H9 (cell line): Measurements from ENCODE around the gene MAML3. TPM values are rescaled to one million over a fixed set of nuclear protein-coding genes. Genes with fewer than 3 reads are reported as not detected.

Experiments used
- DNase-seq: peaks from one replicate; pipeline ENCODE4 v3.0.0-alpha.2; 2017
- H2AFZ ChIP-seq: one replicate; pipeline ENCODE4 v1.6.1; 2013; ENCODE audit warnings: mild to moderate bottlenecking, low read length, control low read depth, moderate library complexity
- H2AK5ac ChIP-seq: 2 replicates; pipeline ENCODE4 v1.6.1; 2013; ENCODE audit warnings: low read length, control low read depth, mixed read lengths; ENCODE audit not compliant: insufficient read length
- H2BK120ac ChIP-seq: one replicate; pipeline ENCODE4 v1.6.1; 2013; ENCODE audit warnings: low read depth, mild to moderate bottlenecking, low read length, control low read depth, inconsistent platforms; ENCODE audit not compliant: poor library complexity, severe bottlenecking
- H2BK12ac ChIP-seq: 2 replicates; pipeline ENCODE4 v1.6.1; 2013; ENCODE audit warnings: low read length, control low read depth, mixed read lengths, low read depth; ENCODE audit not compliant: insufficient read length
- H2BK15ac ChIP-seq: 2 replicates; pipeline ENCODE4 v1.6.1; 2013; ENCODE audit warnings: low read depth, low read length, control low read depth
- H2BK20ac ChIP-seq: one replicate; pipeline ENCODE4 v1.6.1; 2013; ENCODE audit warnings: low read depth, mild to moderate bottlenecking, low read length, control low read depth, inconsistent platforms; ENCODE audit not compliant: poor library complexity, severe bottlenecking
- H2BK5ac ChIP-seq: 2 replicates; pipeline ENCODE4 v1.6.1; 2013; ENCODE audit warnings: low read length, control low read depth, mixed read lengths; ENCODE audit not compliant: insufficient read length
- H3K14ac ChIP-seq: 2 replicates; pipeline ENCODE4 v1.6.1; 2013; ENCODE audit warnings: low read length, control low read depth; ENCODE audit not compliant: insufficient read depth
- H3K18ac ChIP-seq: 2 replicates; pipeline ENCODE4 v1.6.1; 2013; ENCODE audit warnings: low read depth, mild to moderate bottlenecking, mixed read lengths, low read length, control low read depth; ENCODE audit not compliant: insufficient read length
- H3K23ac ChIP-seq: 2 replicates; pipeline ENCODE4 v1.6.1; 2013; ENCODE audit warnings: low read length, control low read depth, mixed read lengths, low read depth; ENCODE audit not compliant: insufficient read length
- H3K23me2 ChIP-seq: 2 replicates; pipeline ENCODE4 v1.6.1; 2013; ENCODE audit warnings: low read depth, mild to moderate bottlenecking, mixed read lengths, low read length, control low read depth; ENCODE audit not compliant: insufficient read length, poor library complexity, severe bottlenecking
- H3K27ac ChIP-seq: 2 replicates; pipeline ENCODE4 v1.5.1; 2013; ENCODE audit warnings: low read length, control low read depth, mixed read lengths, low read depth; ENCODE audit not compliant: insufficient read length
- H3K27me3 ChIP-seq: 2 replicates; pipeline ENCODE4 v1.6.1; 2013; ENCODE audit warnings: low read length, control low read depth, inconsistent platforms; ENCODE audit not compliant: insufficient read depth
- H3K4ac ChIP-seq: 2 replicates; pipeline ENCODE4 v1.6.1; 2013; ENCODE audit warnings: low read depth, mild to moderate bottlenecking, control low read depth, inconsistent platforms, low read length, moderate library complexity
- H3K4me1 ChIP-seq: 2 replicates; pipeline ENCODE4 v1.6.1; 2013; ENCODE audit warnings: low read length, control low read depth, inconsistent platforms; ENCODE audit not compliant: insufficient read depth
- H3K4me2 ChIP-seq: 2 replicates; pipeline ENCODE4 v1.6.1; 2013; ENCODE audit warnings: low read length, control low read depth, mixed read lengths; ENCODE audit not compliant: insufficient read length, insufficient read depth
- H3K56ac ChIP-seq: 2 replicates; pipeline ENCODE4 v1.6.1; 2013; ENCODE audit warnings: low read depth, mild to moderate bottlenecking, mixed read lengths, low read length, control low read depth; ENCODE audit not compliant: insufficient read length
- H3K79me1 ChIP-seq: 2 replicates; pipeline ENCODE4 v1.6.1; 2013; ENCODE audit warnings: low read depth, mild to moderate bottlenecking, moderate library complexity, low read length, control low read depth, inconsistent platforms; ENCODE audit not compliant: insufficient read depth, poor library complexity, severe bottlenecking
- H3K79me2 ChIP-seq: 2 replicates; pipeline ENCODE4 v1.6.1; 2013; ENCODE audit warnings: low read length, control low read depth, inconsistent platforms; ENCODE audit not compliant: insufficient read depth
- H3K9ac ChIP-seq: 2 replicates; pipeline ENCODE4 v1.6.1; 2013; ENCODE audit warnings: low read length, control low read depth, mixed read lengths; ENCODE audit not compliant: insufficient read length; ENCODE audit errors: extremely low read depth
- H3K9me3 ChIP-seq: one replicate; pipeline ENCODE4 v1.6.1; 2013; ENCODE audit warnings: low read depth, low read length, inconsistent platforms; ENCODE audit not compliant: control insufficient read depth
- H3T11ph ChIP-seq: one replicate; pipeline ENCODE4 v1.6.1; 2013; ENCODE audit warnings: mild to moderate bottlenecking, low read length, control low read depth, inconsistent platforms
- H4K20me1 ChIP-seq: one replicate; pipeline ENCODE4 v1.6.1; 2013; ENCODE audit not compliant: control insufficient read depth, insufficient read length, insufficient read depth
- H4K5ac ChIP-seq: 2 replicates; pipeline ENCODE4 v1.6.1; 2013; ENCODE audit warnings: low read depth, mild to moderate bottlenecking, mixed read lengths, low read length, control low read depth; ENCODE audit not compliant: insufficient read length
- H4K8ac ChIP-seq: replicated peaks from 2 replicates; pipeline ENCODE4 v1.6.1; 2013; ENCODE audit warnings: low read length, control low read depth, mixed read lengths, low read depth; ENCODE audit not compliant: insufficient read length
- H4K91ac ChIP-seq: 2 replicates; pipeline ENCODE4 v1.6.1; 2013; ENCODE audit warnings: low read depth, mild to moderate bottlenecking, moderate library complexity, mixed read lengths, low read length, control low read depth; ENCODE audit not compliant: insufficient read length
- H3K27ac Mint-ChIP-seq, 3 experiments: 2 replicates in 2 of 3; 3 replicates in 1 of 3; pipeline ENCODE4 v1.8.0; 2020 to 2021; ENCODE audit warnings: mixed read lengths in 3 of 3, mild to moderate bottlenecking in 1 of 3, moderate library complexity in 1 of 3
- H3K27me3 Mint-ChIP-seq: 2 replicates; pipeline ENCODE4 v1.8.0; 2021; ENCODE audit warnings: low read depth, mild to moderate bottlenecking, moderate library complexity, mixed read lengths
- H3K36me3 Mint-ChIP-seq, 3 experiments: 2 replicates in 2 of 3; 3 replicates in 1 of 3; pipeline ENCODE4 v1.8.0; 2020 to 2021; ENCODE audit warnings: low read depth in 3 of 3, mixed read lengths in 3 of 3; ENCODE audit not compliant: insufficient read depth in 1 of 3
- H3K4me1 Mint-ChIP-seq, 2 experiments: 2 replicates each; pipeline ENCODE4 v1.8.0; 2020; ENCODE audit warnings: mixed read lengths in 2 of 2
- H3K4me3 Mint-ChIP-seq, 2 experiments: 2 replicates in 1 of 2; 3 replicates in 1 of 2; pipeline ENCODE4 v1.8.0; 2020 to 2021; ENCODE audit warnings: mild to moderate bottlenecking in 2 of 2, mixed read lengths in 2 of 2, moderate library complexity in 1 of 2
- H3K9me3 Mint-ChIP-seq, 2 experiments: 2 replicates in 1 of 2; 3 replicates in 1 of 2; pipeline ENCODE4 v1.8.0; 2020; ENCODE audit warnings: mild to moderate bottlenecking in 2 of 2, mixed read lengths in 2 of 2, moderate library complexity in 1 of 2
- WGBS: extraction: QIAGEN DNeasy Blood & Tissue Kit; methylation state at CpG from one replicate; pipeline ENCODE4 v1.1.7; 2013; ENCODE audit warnings: missing lambda C conversion rate, low lambda C conversion rate, mixed read lengths; ENCODE audit not compliant: insufficient read length; ENCODE audit errors: extremely low coverage; 5-methylcytosine and 5-hydroxymethylcytosine counted together
- total RNA-seq: library from RNA; stranded (reverse); gene quantifications from 2 replicates; pipeline ENCODE4 v1.2.1, GENCODE V29; 2021
- TF ChIP-seq, protein P1 (sequence below): fragments of 200-600 bp; sonication (generic); conservative IDR thresholded peaks from 3 replicates; pipeline ENCODE4 v1.8.0; 2021; ENCODE audit warnings: antibody characterized with exemption, mild to moderate bottlenecking

MAML3 gene
- total RNA-seq, 1 experiment from 2014 or later = 3.9 TPM

DNA sequence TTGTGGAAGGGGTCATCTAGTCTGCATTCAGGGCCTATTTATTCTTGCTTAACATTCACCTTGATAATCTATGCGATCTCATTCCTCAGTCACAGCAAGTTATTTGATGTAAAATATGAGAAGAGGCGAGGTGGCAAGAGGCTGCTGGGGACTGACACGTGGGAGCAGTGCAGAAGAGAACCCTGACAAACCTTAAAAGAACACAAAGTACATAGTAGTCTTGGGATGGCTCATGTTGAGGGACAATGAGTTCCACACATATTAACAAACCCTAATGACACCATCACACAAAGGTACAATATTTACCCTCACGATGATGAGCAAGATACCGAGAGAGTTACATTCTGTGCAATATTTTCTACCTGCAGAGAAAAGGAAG, 57.5 kb downstream of the MAML3 start:
- H4K8ac ChIP-seq = no peak overlapping the region
- no peaks in the 10 kb centered on the region for H3K79me1 ChIP-seq
- no CpG with 5 or more reads among the region's 5 CpGs for WGBS
- no peak overlapping the region for H3K56ac ChIP-seq
- no peak overlapping the region for H2BK15ac ChIP-seq
- no peaks in the 10 kb centered on the region for H3K9me3 ChIP-seq
- no peak overlapping the region for H3K18ac ChIP-seq
- H3K4me2 ChIP-seq = no peak overlapping the region
- Mint-ChIP-seq H3K27me3 (no peaks in the 10 kb centered on the region; the same call in 1 of the 2 replicates), H3K36me3 (no peaks in the 10 kb centered on the region), H3K4me3 (no peak overlapping the region), H3K4me1 (peaks cover 37 to 47% of the 10 kb centered on the region in 2 experiments), H3K9me3 (no peaks in the 10 kb centered on the region), H3K27ac (no peak overlapping the region)
- H2BK120ac ChIP-seq = no peak overlapping the region
- no peak overlapping the region for H2BK5ac ChIP-seq
- H3K23me2 ChIP-seq = no peaks in the 10 kb centered on the region
- H4K20me1 ChIP-seq = no peaks in the 10 kb centered on the region
- no peak overlapping the region for H3K14ac ChIP-seq
- H2AK5ac ChIP-seq = no peak overlapping the region
- no peak overlapping the region for H2BK12ac ChIP-seq
- no peak overlapping the region for H4K91ac ChIP-seq
- no peak overlapping the region for H2BK20ac ChIP-seq
- TF ChIP-seq, protein P1, sequence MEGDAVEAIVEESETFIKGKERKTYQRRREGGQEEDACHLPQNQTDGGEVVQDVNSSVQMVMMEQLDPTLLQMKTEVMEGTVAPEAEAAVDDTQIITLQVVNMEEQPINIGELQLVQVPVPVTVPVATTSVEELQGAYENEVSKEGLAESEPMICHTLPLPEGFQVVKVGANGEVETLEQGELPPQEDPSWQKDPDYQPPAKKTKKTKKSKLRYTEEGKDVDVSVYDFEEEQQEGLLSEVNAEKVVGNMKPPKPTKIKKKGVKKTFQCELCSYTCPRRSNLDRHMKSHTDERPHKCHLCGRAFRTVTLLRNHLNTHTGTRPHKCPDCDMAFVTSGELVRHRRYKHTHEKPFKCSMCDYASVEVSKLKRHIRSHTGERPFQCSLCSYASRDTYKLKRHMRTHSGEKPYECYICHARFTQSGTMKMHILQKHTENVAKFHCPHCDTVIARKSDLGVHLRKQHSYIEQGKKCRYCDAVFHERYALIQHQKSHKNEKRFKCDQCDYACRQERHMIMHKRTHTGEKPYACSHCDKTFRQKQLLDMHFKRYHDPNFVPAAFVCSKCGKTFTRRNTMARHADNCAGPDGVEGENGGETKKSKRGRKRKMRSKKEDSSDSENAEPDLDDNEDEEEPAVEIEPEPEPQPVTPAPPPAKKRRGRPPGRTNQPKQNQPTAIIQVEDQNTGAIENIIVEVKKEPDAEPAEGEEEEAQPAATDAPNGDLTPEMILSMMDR = no peak
- H3T11ph ChIP-seq = no peak overlapping the region
- no peak overlapping the region for H2AFZ ChIP-seq
- no peak overlapping the region for H3K27ac ChIP-seq
- no peaks in the 10 kb centered on the region for H3K79me2 ChIP-seq
- DNase-seq = no peak
- no peak overlapping the region for H3K9ac ChIP-seq
- no peak overlapping the region for H3K23ac ChIP-seq
- no peaks in the 10 kb centered on the region for H3K27me3 ChIP-seq
- H3K4me1 ChIP-seq = peaks cover 14% of the 10 kb centered on the region; the same call in 1 of the 2 replicates
- H4K5ac ChIP-seq = no peak overlapping the region
- no peak overlapping the region for H3K4ac ChIP-seq
